Loucy (cell line): ENCODE results near the gene GTF2H2C.

Experiments
- CTCF ChIP-seq: fragments of 200-600 bp; sonication (generic); conservative IDR thresholded peaks from 2 replicates; pipeline ENCODE4 v1.5.1; 2014; ENCODE audit warnings: mild to moderate bottlenecking, antibody characterized with exemption, low read length
- EZH2phosphoT487 ChIP-seq: fragments of 200-600 bp; IDR thresholded peaks from 2 replicates; pipeline ENCODE4 v1.6.1; 2018; ENCODE audit warnings: antibody characterized with exemption, mild to moderate bottlenecking, moderate library complexity, borderline replicate concordance

- no peak for TF ChIP-seq CTCF
- no peak for TF ChIP-seq EZH2phosphoT487
Observed at GRCh38 chr5:69527128-69527770, 32.7 kb upstream of the GTF2H2C start.
